Measurements from ENCODE around the gene ELOVL4. TPM values are rescaled to one million over a fixed set of nuclear protein-coding genes. Genes with fewer than 3 reads are reported as not detected.

ELOVL4 gene
- total and polyA plus RNA-seq, 2 of the 4 experiments (the other 2 are of a cell fraction): 2.2 to 2.3 TPM

DNA sequence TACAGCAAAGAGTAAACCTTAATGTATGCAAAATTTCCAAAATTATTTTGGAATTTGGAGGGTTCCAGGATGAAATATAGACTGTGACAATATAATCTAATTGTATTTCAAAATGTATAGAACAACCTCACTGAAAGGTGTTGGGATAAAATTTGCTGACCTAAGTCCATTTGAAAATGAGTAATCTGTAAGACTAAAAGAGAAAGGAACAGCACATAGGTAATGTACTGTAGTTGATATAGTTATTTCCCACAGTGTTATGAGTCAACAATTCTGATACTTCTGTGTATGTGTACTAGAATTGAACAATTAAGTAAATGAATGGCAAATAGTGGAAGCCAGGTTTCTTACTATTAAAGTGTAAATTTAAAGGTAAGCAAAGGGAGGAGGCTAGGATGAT is 23.8 kb upstream of the ELOVL4 start:
- TF ChIP-seq MAFK (IDR thresholded peaks at IDR 0.05; ENCODE audit: low read depth, low read length) (peak; percentile 94), CHD1 (IDR thresholded peaks at IDR 0.05; ENCODE audit: low read depth, low read length) (no peak)
- Histone ChIP-seq H2BK15ac (ENCODE audit: low read depth, low read length) (no peak overlapping the region), H2BK120ac (ENCODE audit: low read depth, low read length) (no peak overlapping the region), H2BK20ac (ENCODE audit: low read depth, low read length) (no peak overlapping the region), H3K9me1 (ENCODE audit: insufficient read depth, low read length) (no peaks in the 10 kb centered on the region), H2AK9ac (replicated peaks; ENCODE audit: low read depth, low read length, poor library complexity) (no peak overlapping the region), H4K5ac (ENCODE audit: low read depth, low read length) (no peak overlapping the region), H4K8ac (ENCODE audit: low read depth in 2 of 2, low read length in 2 of 2) (no peak overlapping the region), H2BK5ac (ENCODE audit: low read depth, low read length, poor library complexity, severe bottlenecking) (no peak overlapping the region), H3K56ac (ENCODE audit: extremely low read depth, insufficient read depth, low read length) (no peak overlapping the region), H3K27me3 (ENCODE audit: control insufficient read depth, insufficient read depth, low read length) (no peaks in the 10 kb centered on the region), H3K4me2 (ENCODE audit: low read depth, low read length) (no peak overlapping the region), H3K36me3 (ENCODE audit: control insufficient read depth, insufficient read depth, low read length) (no peaks in the 10 kb centered on the region), H3K79me1 (ENCODE audit: low read depth in 1 of 2, low read length in 2 of 2) (no peaks in the 10 kb centered on the region), H3K23ac (ENCODE audit: low read depth, low read length) (no peak overlapping the region), H3K4me3 (ENCODE audit: insufficient read depth, low read depth, low read length) (no peak overlapping the region), H2AFZ (replicated peaks; ENCODE audit: low read length, poor library complexity) (no peak overlapping the region), H2AK5ac (ENCODE audit: low read depth, low read length) (no peak overlapping the region), H3K14ac (replicated peaks; ENCODE audit: low read depth, low read length) (no peak overlapping the region), H4K91ac (ENCODE audit: insufficient read depth, low read depth, low read length) (no peak overlapping the region), H3K18ac (ENCODE audit: low read depth, low read length) (no peak overlapping the region), H4K20me1 (ENCODE audit: insufficient read depth, low read length) (no peaks in the 10 kb centered on the region), H3K27ac (ENCODE audit: insufficient read depth, low read length) (no peak overlapping the region), H3K9me3 (ENCODE audit: control insufficient read depth, insufficient read depth, low read length) (no peaks in the 10 kb centered on the region), H3K9ac (ENCODE audit: low read depth, low read length) (no peak overlapping the region), H3K4ac (ENCODE audit: low read depth, low read length) (no peak overlapping the region), H3K4me1 (ENCODE audit: control insufficient read depth, insufficient read depth, low read length) (no peaks in the 10 kb centered on the region)
- dilution Hi-C loops (cut with HindIII; ENCODE audit: low sequenced_read_pairs, unreplicated experiment): loop anchor here (25.0 kb wide), 1 partner anchor 116 kb away; no protein-coding TSS in a partner anchor
- POLR2A ChIA-PET (ENCODE audit: unreplicated experiment): no interaction called here
- in situ Hi-C loops (cut with MboI; ENCODE audit: low sequenced_read_pairs): no loop called here
- ATAC-seq (ENCODE audit: low read depth) (no peak), DNase-seq (no peak)
- CTCF ChIA-PET: no interaction called here
- BruUV-seq (replicated peaks): no TSS peak
- intact Hi-C loops (cut with micrococcal nuclease): no loop called here

All from IMR-90 (cell line).